Cardiac muscle cell (in vitro differentiated cells and primary cell): ENCODE data around the gene ACO2. TPM values are rescaled to one million over a fixed set of nuclear protein-coding genes. Genes with fewer than 3 reads are reported as not detected.
A peak's percentile ranks its signal among the peaks of the same experiment; 100 is the strongest.
"Not testable (repeated sequence)": the region's sequence is repeated elsewhere in the genome, so short reads cannot be mapped to it uniquely, and the experiment has no call there.

Experiments
- DNase-seq, 2 donors: peaks; one replicate each; pipeline versions ENCODE4 v3.0.0 to v3.0.0-alpha.2; 2010 to 2017; ENCODE audit warnings: low read depth in 1 of 2, low spot score in 1 of 2
- H3K27ac ChIP-seq: fragments of 200-600 bp; sonication (generic); 2 replicates; pipeline ENCODE4 v1.5.1; 2016
- H3K27me3 ChIP-seq: fragments of 200-600 bp; sonication (generic); 2 replicates; pipeline ENCODE4 v1.6.0; 2016; ENCODE audit warnings: control low read depth
- H3K36me3 ChIP-seq: fragments of 200-600 bp; sonication (generic); 2 replicates; pipeline ENCODE4 v1.5.1; 2016; ENCODE audit warnings: control low read depth
- H3K4me1 ChIP-seq: fragments of 200-600 bp; sonication (generic); 2 replicates; pipeline ENCODE4 v1.8.1; 2017; ENCODE audit warnings: low read depth, mild to moderate bottlenecking, mixed run types
- H3K4me3 ChIP-seq: fragments of 200-600 bp; sonication (generic); 2 replicates; pipeline ENCODE4 v1.5.1; 2016; ENCODE audit warnings: mild to moderate bottlenecking
- H3K9me3 ChIP-seq: fragments of 200-600 bp; sonication (generic); 2 replicates; pipeline ENCODE4 v1.5.1; 2017; ENCODE audit warnings: low read depth, mild to moderate bottlenecking, control low read depth
- CTCF ChIP-seq: IDR thresholded peaks from 2 replicates; pipeline ENCODE4 v1.5.1; 2012; ENCODE audit warnings: low read depth, mild to moderate bottlenecking, low read length
- polyA plus RNA-seq: library from polyadenylated mRNA; unstranded; fragments of >200 nt; fragmentation: Nextera tagmentation; extraction: Ambion mirVana; gene quantifications from 2 replicates; pipeline ENCODE4 v1.2.1, GENCODE V29; 2016
- total RNA-seq: library from RNA; depleted of rRNA; stranded (reverse); fragments of >200 nt; gene quantifications from 2 replicates; pipeline ENCODE4 v1.2.3, GENCODE V29; 2016

The ACO2 gene
- total RNA-seq (183 and 223 TPM in 2 replicates), polyA plus RNA-seq (247 and 328 TPM in 2 replicates)

- peak within 1 kb of the TSS; percentile 92 for H3K27ac ChIP-seq
- peaks cover 32% of the 10 kb centered on the region for H3K36me3 ChIP-seq
- H3K4me3 ChIP-seq = peak within 1 kb of the TSS; percentile 68
- H3K9me3 ChIP-seq = no peaks in the 10 kb centered on the region
- DNase-seq = peak; percentile 99
- peaks cover 6% of the 10 kb centered on the region for H3K4me1 ChIP-seq
- H3K27me3 ChIP-seq = no peaks in the 10 kb centered on the region
- no peak for TF ChIP-seq CTCF
These were observed at the start of gene ACO2, which contains the start of gene PHF5A for GRCh38 chr22:41468381-41469217. TSS of gene ACO2 (plus strand) at chr22:41469117. CDS start at chr22:41469147, 30 bp downstream. TSS of gene PHF5A (minus strand) at chr22:41468692. CDS start at chr22:41468653, 39 bp downstream.

- no peak overlapping the region for H3K4me3 ChIP-seq
- TF ChIP-seq CTCF = no peak
- H3K4me1 ChIP-seq = peaks cover 4% of the 10 kb centered on the region
- no peaks in the 10 kb centered on the region for H3K9me3 ChIP-seq
- H3K27me3 ChIP-seq = no peaks in the 10 kb centered on the region
- peak overlapping the region; percentile 77 for H3K27ac ChIP-seq
- peak in 1 of 2 donors; percentile 31 for DNase-seq
- peaks cover 3% of the 10 kb centered on the region for H3K36me3 ChIP-seq
These were observed 43.1 kb upstream of the ACO2 start for GRCh38 chr22:41425660-41426365.

- DNase-seq = no peak
- H3K27me3 ChIP-seq = no peaks in the 10 kb centered on the region
- no peak for TF ChIP-seq CTCF
- peaks cover 3% of the 10 kb centered on the region for H3K36me3 ChIP-seq
- H3K4me3 ChIP-seq = no peak overlapping the region
- H3K9me3 ChIP-seq = no peaks in the 10 kb centered on the region
- peaks cover 4% of the 10 kb centered on the region for H3K4me1 ChIP-seq
- no peak overlapping the region for H3K27ac ChIP-seq
These were observed 39.5 kb upstream of the ACO2 start for GRCh38 chr22:41429232-41429950.

DNA sequence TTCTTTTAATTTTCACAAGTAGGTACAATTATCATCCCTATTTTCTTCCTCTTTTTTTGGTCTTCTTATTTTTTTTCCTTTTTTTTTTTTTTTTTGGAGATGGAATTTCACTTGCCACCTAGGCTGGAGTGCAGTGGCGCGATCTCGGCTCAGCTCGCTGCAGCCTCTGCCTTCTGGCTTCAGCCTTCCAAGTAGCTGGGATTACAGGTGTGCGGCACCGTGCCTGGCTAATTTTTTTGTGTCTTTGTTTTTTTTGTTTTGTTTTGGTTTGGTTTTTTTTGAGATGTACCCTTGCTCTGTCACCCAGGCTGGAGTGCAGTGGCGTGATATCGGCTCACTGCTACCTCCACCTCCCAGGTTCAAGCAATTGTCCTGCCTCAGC lies 39.0 kb upstream of the ACO2 start:
- Histone ChIP-seq H3K4me1 (peaks cover 4% of the 10 kb centered on the region), H3K27ac (no peak overlapping the region), H3K4me3 (no peak overlapping the region), H3K36me3 (peaks cover 7% of the 10 kb centered on the region), H3K9me3 (no peaks in the 10 kb centered on the region), H3K27me3 (no peaks in the 10 kb centered on the region)
- TF ChIP-seq CTCF = no peak
- DNase-seq = no peak

DNA sequence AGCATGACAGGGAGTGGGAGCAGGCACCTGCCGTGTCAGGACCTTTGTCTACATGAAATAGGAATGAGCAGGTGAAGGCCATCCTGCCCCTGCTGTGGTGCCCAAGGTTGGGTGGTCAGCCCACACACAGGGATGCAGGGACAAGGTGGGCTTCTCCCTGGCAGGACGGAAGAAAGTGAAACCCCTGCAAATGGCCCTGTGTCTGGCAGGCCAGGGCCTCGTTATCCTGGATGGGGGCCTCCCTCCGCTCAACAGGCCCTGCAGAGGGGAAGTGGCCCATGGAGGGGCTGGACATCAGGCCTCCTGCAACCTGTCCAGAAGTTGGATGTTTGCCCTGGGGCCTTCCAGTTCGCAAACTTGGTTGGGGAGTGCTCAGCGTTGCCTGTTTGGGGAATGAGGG lies 37.3 kb upstream of the ACO2 start:
- Histone ChIP-seq H3K9me3 (no peaks in the 10 kb centered on the region), H3K4me1 (no peaks in the 10 kb centered on the region), H3K4me3 (no peak overlapping the region), H3K27ac (peak overlapping the region; percentile 18), H3K27me3 (no peaks in the 10 kb centered on the region), H3K36me3 (peaks cover 21% of the 10 kb centered on the region)
- no peak for TF ChIP-seq CTCF
- DNase-seq = no peak

- H3K27ac ChIP-seq = peak overlapping the region; percentile 43
- peak in 1 of 2 donors; percentile 68 for DNase-seq
- H3K36me3 ChIP-seq = peaks cover 25% of the 10 kb centered on the region
- not testable (repeated sequence) for H3K27me3 ChIP-seq, H3K4me3 ChIP-seq, H3K4me1 ChIP-seq, H3K9me3 ChIP-seq
These were observed 35.4 kb upstream of the ACO2 start for GRCh38 chr22:41433480-41433879.

DNA sequence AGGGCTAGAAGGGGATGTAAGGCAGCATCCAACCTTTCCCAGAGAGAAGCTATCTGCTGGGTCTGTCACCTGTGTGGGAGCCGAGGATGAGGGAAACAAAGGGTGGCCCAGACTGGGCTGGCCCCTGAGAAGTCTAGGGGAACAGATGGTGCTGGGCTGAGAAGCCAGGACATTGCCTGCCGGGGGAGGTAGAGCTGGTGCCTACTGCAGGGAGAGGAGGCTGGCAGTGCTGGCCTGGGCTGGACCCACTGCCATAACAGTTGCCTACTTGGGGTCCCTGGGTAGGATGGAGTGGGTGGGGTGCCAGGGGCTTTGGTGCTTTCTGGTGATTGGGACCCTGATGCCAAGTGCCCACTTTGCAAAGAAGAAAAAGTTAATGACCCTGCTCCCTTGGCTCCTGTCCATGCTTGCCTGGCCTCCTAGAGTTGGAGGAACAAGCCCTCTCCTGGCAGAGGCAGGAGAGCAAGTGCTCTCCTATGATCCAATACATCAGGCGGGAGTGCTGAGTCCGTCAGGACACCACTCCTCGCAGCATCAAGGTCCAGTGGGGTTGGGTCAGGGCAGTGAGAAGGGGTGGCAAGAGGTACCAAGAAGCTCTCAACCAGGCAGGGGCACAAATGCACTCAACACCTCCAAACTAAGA lies 34.4 kb upstream of the ACO2 start:
- DNase-seq, H3K27me3 ChIP-seq, H3K9me3 ChIP-seq, H3K4me1 ChIP-seq, H3K4me3 ChIP-seq: not testable (repeated sequence)
- H3K36me3 ChIP-seq = peaks cover 25% of the 10 kb centered on the region
- peak overlapping the region; percentile 16 for H3K27ac ChIP-seq
